GM12875 (cell line): ENCODE data around the gene SORT1.

Experiments used
- H3K4me3 ChIP-seq: one replicate; pipeline ENCODE4 v1.5.1; 2011; ENCODE audit warnings: low read depth, low read length, control low read depth
- TF ChIP-seq, protein P1 (sequence below): IDR thresholded peaks from 2 replicates; pipeline ENCODE4 v1.5.1; 2011; ENCODE audit warnings: low read depth, mild to moderate bottlenecking, control low read depth, inconsistent platforms, low read length, moderate library complexity, borderline replicate concordance; ENCODE audit not compliant: insufficient read depth

SORT1 gene

GRCh38 chr1:109268431-109269211, 129.1 kb downstream of the SORT1 start:
- no peak overlapping the region for H3K4me3 ChIP-seq
- TF ChIP-seq, protein P1, sequence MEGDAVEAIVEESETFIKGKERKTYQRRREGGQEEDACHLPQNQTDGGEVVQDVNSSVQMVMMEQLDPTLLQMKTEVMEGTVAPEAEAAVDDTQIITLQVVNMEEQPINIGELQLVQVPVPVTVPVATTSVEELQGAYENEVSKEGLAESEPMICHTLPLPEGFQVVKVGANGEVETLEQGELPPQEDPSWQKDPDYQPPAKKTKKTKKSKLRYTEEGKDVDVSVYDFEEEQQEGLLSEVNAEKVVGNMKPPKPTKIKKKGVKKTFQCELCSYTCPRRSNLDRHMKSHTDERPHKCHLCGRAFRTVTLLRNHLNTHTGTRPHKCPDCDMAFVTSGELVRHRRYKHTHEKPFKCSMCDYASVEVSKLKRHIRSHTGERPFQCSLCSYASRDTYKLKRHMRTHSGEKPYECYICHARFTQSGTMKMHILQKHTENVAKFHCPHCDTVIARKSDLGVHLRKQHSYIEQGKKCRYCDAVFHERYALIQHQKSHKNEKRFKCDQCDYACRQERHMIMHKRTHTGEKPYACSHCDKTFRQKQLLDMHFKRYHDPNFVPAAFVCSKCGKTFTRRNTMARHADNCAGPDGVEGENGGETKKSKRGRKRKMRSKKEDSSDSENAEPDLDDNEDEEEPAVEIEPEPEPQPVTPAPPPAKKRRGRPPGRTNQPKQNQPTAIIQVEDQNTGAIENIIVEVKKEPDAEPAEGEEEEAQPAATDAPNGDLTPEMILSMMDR = no peak

- TF ChIP-seq, protein P1 = no peak
- H3K4me3 ChIP-seq = no peak overlapping the region
Observed at GRCh38 chr1:109267743-109268300, 129.9 kb downstream of the SORT1 start.

DNA sequence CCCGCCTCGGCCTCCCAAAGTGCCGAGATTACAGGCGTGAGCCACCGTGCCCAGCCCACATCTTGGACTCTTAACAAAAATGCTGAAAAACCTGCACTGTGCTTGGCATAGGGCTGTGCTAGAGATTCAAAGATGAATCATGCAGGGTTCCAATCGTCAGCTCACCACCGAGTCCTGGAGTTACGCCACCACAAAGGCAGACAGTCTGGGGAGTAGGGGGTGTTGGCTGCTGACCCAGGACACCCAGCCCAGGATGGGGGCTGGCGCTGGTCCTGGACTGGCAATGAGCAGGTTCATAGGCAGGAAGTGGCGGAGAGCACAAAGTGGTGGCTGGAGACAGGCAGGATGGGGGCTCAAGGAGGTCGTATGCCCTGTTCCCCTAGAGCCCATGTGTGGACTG, 130.8 kb downstream of the SORT1 start:
- no peak overlapping the region for H3K4me3 ChIP-seq

GRCh38 chr1:109265741-109266330, 131.9 kb downstream of the SORT1 start:
- H3K4me3 ChIP-seq = no peak overlapping the region
- TF ChIP-seq, protein P1 = no peak

More for the DNA sequence above, 130.8 kb downstream of the SORT1 start:
- TF ChIP-seq, protein P1 = no peak

GRCh38 chr1:109265016-109265415, 132.7 kb downstream of the SORT1 start:
- TF ChIP-seq, protein P1 = no peak
- no peak overlapping the region for H3K4me3 ChIP-seq

DNA sequence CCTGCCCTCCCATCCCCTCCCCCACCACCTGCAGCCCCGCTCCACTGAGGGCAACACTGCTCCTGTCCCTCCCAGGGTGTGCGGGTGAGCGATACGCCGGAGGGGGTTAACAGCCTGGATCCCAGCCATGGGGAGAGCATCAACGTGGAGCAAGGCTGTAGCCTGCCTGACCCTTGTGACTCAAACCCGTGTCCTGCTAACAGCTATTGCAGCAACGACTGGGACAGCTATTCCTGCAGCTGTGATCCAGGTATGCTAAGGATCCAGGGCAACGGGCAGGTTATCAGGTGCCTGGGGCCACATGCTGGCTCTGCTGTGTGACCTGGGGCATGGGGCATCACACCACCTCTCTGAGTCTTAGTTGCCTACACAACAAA, 133.4 kb downstream of the SORT1 start:
- H3K4me3 ChIP-seq = no peak overlapping the region
- TF ChIP-seq, protein P1 = no peak
